Liver (tissue), 9 donors: Measurements from ENCODE around the gene GJB1. TPM values are rescaled to one million over a fixed set of nuclear protein-coding genes. Genes with fewer than 3 reads are reported as not detected.

Source experiments
- DNase-seq: peaks from one replicate; pipeline ENCODE4 v3.0.0-alpha.2; 2017; ENCODE audit warnings: low spot score
- H3K27ac ChIP-seq, 2 donors: one replicate each; pipeline ENCODE4 v1.7.0; 2013; ENCODE audit warnings: inconsistent platforms in 2 of 2, low read length in 2 of 2, control low read depth in 1 of 2, low read depth in 1 of 2, mild to moderate bottlenecking in 1 of 2
- H3K27me3 ChIP-seq, 4 donors: one replicate each; pipeline versions ENCODE4 v1.6.1 to v1.7.0; 2013; ENCODE audit warnings: low read length in 3 of 4, inconsistent platforms in 1 of 4, mild to moderate bottlenecking in 1 of 4, moderate library complexity in 1 of 4; ENCODE audit not compliant: control insufficient read depth in 4 of 4, insufficient read depth in 4 of 4
- H3K36me3 ChIP-seq, 4 donors: one replicate each; pipeline versions ENCODE4 v1.6.1 to v1.7.0; 2013; ENCODE audit warnings: low read length in 3 of 4, mild to moderate bottlenecking in 3 of 4, low read depth in 1 of 4, moderate library complexity in 1 of 4; ENCODE audit not compliant: control insufficient read depth in 4 of 4, insufficient read depth in 3 of 4
- H3K4me1 ChIP-seq, 4 donors: one replicate each; pipeline versions ENCODE4 v1.6.1 to v1.7.0; 2013; ENCODE audit warnings: low read length in 3 of 4, mild to moderate bottlenecking in 3 of 4, moderate library complexity in 1 of 4; ENCODE audit not compliant: control insufficient read depth in 4 of 4, insufficient read depth in 4 of 4
- H3K4me3 ChIP-seq, 3 donors: one replicate each; pipeline versions ENCODE4 v1.6.1 to v1.7.0; 2013; ENCODE audit warnings: low read length in 3 of 3, control low read depth in 1 of 3, low read depth in 1 of 3, mild to moderate bottlenecking in 1 of 3
- H3K9ac ChIP-seq, 2 donors: one replicate each; pipeline ENCODE4 v1.7.0; 2013; ENCODE audit warnings: low read length in 2 of 2, mild to moderate bottlenecking in 2 of 2, moderate library complexity in 2 of 2, control low read depth in 1 of 2, low read depth in 1 of 2
- H3K9me3 ChIP-seq, 4 donors: one replicate each; pipeline versions ENCODE4 v1.6.1 to v1.7.0; 2013; ENCODE audit warnings: low read length in 3 of 4; ENCODE audit not compliant: control insufficient read depth in 4 of 4
- EGR1 ChIP-seq, 2 donors: IDR thresholded peaks; 2 replicates each; pipeline ENCODE4 v1.6.1; 2016 to 2018; ENCODE audit warnings: antibody characterized with exemption in 2 of 2, low read depth in 2 of 2
- FOXA1 ChIP-seq: IDR thresholded peaks from 2 replicates; pipeline ENCODE4 v1.6.1; 2016; ENCODE audit warnings: antibody characterized with exemption
- FOXA2 ChIP-seq: IDR thresholded peaks from 2 replicates; pipeline ENCODE4 v1.6.1; 2016; ENCODE audit warnings: antibody characterized with exemption
- GABPA ChIP-seq, 2 donors: IDR thresholded peaks in 1 of 2; conservative IDR thresholded peaks in 1 of 2; 2 replicates each; pipeline ENCODE4 v1.6.1; 2016; ENCODE audit warnings: antibody characterized with exemption in 2 of 2, mild to moderate bottlenecking in 1 of 2, moderate library complexity in 1 of 2
- HNF4A ChIP-seq, 2 donors: conservative IDR thresholded peaks; 2 replicates each; pipeline ENCODE4 v1.6.1; 2016; ENCODE audit warnings: antibody characterized with exemption in 2 of 2, mild to moderate bottlenecking in 2 of 2
- HNF4G ChIP-seq: IDR thresholded peaks from 2 replicates; pipeline ENCODE4 v1.6.1; 2016; ENCODE audit warnings: antibody characterized with exemption
- NR2F2 ChIP-seq: IDR thresholded peaks from 2 replicates; pipeline ENCODE4 v1.6.1; 2016; ENCODE audit warnings: antibody characterized with exemption
- RAD21 ChIP-seq, 2 donors: IDR thresholded peaks; 2 replicates each; pipeline ENCODE4 v1.6.1; 2016; ENCODE audit warnings: antibody characterized with exemption in 2 of 2, mild to moderate bottlenecking in 2 of 2
- RXRA ChIP-seq, 2 donors: IDR thresholded peaks; 2 replicates each; pipeline ENCODE4 v1.6.1; 2017 to 2018; ENCODE audit warnings: antibody characterized with exemption in 2 of 2, mild to moderate bottlenecking in 1 of 2
- SP1 ChIP-seq: IDR thresholded peaks from 2 replicates; pipeline ENCODE4 v1.6.1; 2018; ENCODE audit warnings: antibody characterized with exemption, mild to moderate bottlenecking
- TAF1 ChIP-seq: conservative IDR thresholded peaks from 2 replicates; pipeline ENCODE4 v1.6.1; 2016; ENCODE audit warnings: antibody characterized with exemption, mild to moderate bottlenecking
- YY1 ChIP-seq: IDR thresholded peaks from 2 replicates; pipeline ENCODE4 v1.6.1; 2016; ENCODE audit warnings: antibody characterized with exemption, mild to moderate bottlenecking
- WGBS: extraction: QIAGEN DNeasy Blood & Tissue Kit; methylation state at CpG from one replicate; pipeline ENCODE4 v1.1.7; 2013; 5-methylcytosine and 5-hydroxymethylcytosine counted together
- polyA plus RNA-seq, 2 donors: library from polyadenylated mRNA; stranded (reverse) in 1 of 2; unstranded in 1 of 2; fragments of 200-250 nt in 1 of 2; fragments of >200 nt in 1 of 2; fragmentation: Nextera tagmentation in 1 of 2; extraction: Ambion mirVana in 1 of 2; gene quantifications; one replicate each; pipeline versions ENCODE4 v1.2.1 to v1.2.3, GENCODE V29; 2013 to 2015
- total RNA-seq, 2 donors: library from RNA; depleted of rRNA; stranded (reverse); fragments of >200 nt; gene quantifications; one replicate each; pipeline ENCODE4 v1.2.3, GENCODE V29; 2014
- TF ChIP-seq, protein P1 (sequence below): IDR thresholded peaks from 2 replicates; pipeline ENCODE4 v1.6.1; 2016; ENCODE audit warnings: antibody characterized with exemption, mild to moderate bottlenecking
- TF ChIP-seq, protein P2 (sequence below): IDR thresholded peaks from 2 replicates; pipeline ENCODE4 v1.6.1; 2016; ENCODE audit warnings: antibody characterized with exemption
- TF ChIP-seq, protein P3 (sequence below): IDR thresholded peaks from 2 replicates; pipeline ENCODE4 v1.6.1; 2016; ENCODE audit warnings: antibody characterized with exemption
- TF ChIP-seq, protein P4 (sequence below): fragments of 150-350 bp; IDR thresholded peaks from 2 replicates; pipeline ENCODE4 v1.5.1; 2017; ENCODE audit warnings: improper control_type of control experiment, low read depth, low read length; ENCODE audit not compliant: missing input control
- TF ChIP-seq, protein P5 (sequence below): IDR thresholded peaks from 2 replicates; pipeline ENCODE4 v1.6.1; 2016; ENCODE audit warnings: antibody characterized with exemption
- donor health status: healthy.
- donor health status: healthy.
- donor health status: healthy.
- donor health status: healthy.
- donor health status: healthy.

The GJB1 gene
- total and polyA plus RNA-seq, 4 donors, result 77.1 to 251 (median 199) TPM

DNA sequence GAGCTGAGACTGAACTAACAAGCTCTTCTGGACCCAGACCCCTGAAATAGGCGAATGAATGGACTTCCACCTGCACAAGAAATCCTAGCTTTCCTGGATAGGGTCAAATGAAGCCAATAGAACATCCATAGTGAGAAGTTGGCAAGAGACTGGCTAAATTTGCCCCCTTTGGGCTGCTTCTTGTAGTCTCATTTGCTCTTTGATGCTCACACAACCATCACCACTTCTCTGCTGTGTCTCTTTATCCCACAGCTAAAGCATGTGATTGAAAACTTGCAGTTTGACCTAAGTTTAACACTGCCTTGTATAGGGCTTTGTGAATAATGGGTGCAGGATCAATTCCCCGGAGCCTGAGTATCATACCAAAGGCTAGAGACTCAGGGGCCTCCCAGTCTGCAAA is 40.2 kb upstream of the GJB1 start:
- peaks cover 2 to 38% (median 30%) of the 10 kb centered on the region in 4 donors for H3K4me1 ChIP-seq
- H3K27ac ChIP-seq, result peak overlapping the region; percentile 93
- H3K9ac ChIP-seq, result peak overlapping the region in 1 of 2 donors; percentile 31
- H3K4me3 ChIP-seq, result peak overlapping the region in 1 of 3 donors; percentile 38
- TF ChIP-seq, protein P1, sequence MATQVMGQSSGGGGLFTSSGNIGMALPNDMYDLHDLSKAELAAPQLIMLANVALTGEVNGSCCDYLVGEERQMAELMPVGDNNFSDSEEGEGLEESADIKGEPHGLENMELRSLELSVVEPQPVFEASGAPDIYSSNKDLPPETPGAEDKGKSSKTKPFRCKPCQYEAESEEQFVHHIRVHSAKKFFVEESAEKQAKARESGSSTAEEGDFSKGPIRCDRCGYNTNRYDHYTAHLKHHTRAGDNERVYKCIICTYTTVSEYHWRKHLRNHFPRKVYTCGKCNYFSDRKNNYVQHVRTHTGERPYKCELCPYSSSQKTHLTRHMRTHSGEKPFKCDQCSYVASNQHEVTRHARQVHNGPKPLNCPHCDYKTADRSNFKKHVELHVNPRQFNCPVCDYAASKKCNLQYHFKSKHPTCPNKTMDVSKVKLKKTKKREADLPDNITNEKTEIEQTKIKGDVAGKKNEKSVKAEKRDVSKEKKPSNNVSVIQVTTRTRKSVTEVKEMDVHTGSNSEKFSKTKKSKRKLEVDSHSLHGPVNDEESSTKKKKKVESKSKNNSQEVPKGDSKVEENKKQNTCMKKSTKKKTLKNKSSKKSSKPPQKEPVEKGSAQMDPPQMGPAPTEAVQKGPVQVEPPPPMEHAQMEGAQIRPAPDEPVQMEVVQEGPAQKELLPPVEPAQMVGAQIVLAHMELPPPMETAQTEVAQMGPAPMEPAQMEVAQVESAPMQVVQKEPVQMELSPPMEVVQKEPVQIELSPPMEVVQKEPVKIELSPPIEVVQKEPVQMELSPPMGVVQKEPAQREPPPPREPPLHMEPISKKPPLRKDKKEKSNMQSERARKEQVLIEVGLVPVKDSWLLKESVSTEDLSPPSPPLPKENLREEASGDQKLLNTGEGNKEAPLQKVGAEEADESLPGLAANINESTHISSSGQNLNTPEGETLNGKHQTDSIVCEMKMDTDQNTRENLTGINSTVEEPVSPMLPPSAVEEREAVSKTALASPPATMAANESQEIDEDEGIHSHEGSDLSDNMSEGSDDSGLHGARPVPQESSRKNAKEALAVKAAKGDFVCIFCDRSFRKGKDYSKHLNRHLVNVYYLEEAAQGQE, result no peak
- TF ChIP-seq EGR1 (IDR thresholded peaks at IDR 0.05; ENCODE audit: low read depth in 2 of 2) (no peak), HNF4G (no peak), GABPA (IDR thresholded peaks at IDR 0.05 in 1 of 2, conservative IDR thresholded peaks at IDR 0.05 in 1 of 2) (no peak), YY1 (no peak), HNF4A (conservative IDR thresholded peaks at IDR 0.05) (no peak), TAF1 (no peak), RAD21 (IDR thresholded peaks at IDR 0.05) (no peak), FOXA1 (no peak), FOXA2 (no peak), RXRA (IDR thresholded peaks at IDR 0.05) (no peak), NR2F2 (no peak), SP1 (no peak)
- TF ChIP-seq, protein P2, sequence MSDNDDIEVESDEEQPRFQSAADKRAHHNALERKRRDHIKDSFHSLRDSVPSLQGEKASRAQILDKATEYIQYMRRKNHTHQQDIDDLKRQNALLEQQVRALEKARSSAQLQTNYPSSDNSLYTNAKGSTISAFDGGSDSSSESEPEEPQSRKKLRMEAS, result no peak
- TF ChIP-seq, protein P3, sequence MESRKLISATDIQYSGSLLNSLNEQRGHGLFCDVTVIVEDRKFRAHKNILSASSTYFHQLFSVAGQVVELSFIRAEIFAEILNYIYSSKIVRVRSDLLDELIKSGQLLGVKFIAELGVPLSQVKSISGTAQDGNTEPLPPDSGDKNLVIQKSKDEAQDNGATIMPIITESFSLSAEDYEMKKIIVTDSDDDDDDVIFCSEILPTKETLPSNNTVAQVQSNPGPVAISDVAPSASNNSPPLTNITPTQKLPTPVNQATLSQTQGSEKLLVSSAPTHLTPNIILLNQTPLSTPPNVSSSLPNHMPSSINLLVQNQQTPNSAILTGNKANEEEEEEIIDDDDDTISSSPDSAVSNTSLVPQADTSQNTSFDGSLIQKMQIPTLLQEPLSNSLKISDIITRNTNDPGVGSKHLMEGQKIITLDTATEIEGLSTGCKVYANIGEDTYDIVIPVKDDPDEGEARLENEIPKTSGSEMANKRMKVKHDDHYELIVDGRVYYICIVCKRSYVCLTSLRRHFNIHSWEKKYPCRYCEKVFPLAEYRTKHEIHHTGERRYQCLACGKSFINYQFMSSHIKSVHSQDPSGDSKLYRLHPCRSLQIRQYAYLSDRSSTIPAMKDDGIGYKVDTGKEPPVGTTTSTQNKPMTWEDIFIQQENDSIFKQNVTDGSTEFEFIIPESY, result no peak
- TF ChIP-seq, protein P4, sequence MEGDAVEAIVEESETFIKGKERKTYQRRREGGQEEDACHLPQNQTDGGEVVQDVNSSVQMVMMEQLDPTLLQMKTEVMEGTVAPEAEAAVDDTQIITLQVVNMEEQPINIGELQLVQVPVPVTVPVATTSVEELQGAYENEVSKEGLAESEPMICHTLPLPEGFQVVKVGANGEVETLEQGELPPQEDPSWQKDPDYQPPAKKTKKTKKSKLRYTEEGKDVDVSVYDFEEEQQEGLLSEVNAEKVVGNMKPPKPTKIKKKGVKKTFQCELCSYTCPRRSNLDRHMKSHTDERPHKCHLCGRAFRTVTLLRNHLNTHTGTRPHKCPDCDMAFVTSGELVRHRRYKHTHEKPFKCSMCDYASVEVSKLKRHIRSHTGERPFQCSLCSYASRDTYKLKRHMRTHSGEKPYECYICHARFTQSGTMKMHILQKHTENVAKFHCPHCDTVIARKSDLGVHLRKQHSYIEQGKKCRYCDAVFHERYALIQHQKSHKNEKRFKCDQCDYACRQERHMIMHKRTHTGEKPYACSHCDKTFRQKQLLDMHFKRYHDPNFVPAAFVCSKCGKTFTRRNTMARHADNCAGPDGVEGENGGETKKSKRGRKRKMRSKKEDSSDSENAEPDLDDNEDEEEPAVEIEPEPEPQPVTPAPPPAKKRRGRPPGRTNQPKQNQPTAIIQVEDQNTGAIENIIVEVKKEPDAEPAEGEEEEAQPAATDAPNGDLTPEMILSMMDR, result no peak
- TF ChIP-seq, protein P5, sequence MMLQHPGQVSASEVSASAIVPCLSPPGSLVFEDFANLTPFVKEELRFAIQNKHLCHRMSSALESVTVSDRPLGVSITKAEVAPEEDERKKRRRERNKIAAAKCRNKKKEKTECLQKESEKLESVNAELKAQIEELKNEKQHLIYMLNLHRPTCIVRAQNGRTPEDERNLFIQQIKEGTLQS, result no peak
- H3K9me3 ChIP-seq, result no peaks in the 10 kb centered on the region
- peaks cover 0 to 3% (median 0%) of the 10 kb centered on the region in 4 donors for H3K27me3 ChIP-seq
- WGBS, result 24% methylated on average over 2 of the region's 2 CpGs
- DNase-seq, result no peak
- no peaks in the 10 kb centered on the region for H3K36me3 ChIP-seq
